ENCODE data around the gene KIF3B.
A peak's percentile ranks its signal among the peaks of the same experiment; 100 is the strongest.

The KIF3B gene

GRCh38 chr20:32304131-32304746 is 26.8 kb downstream of the KIF3B start:
- no peak for TF ChIP-seq CTCF (IDR thresholded peaks at IDR 0.05; ENCODE audit: insufficient read depth, low read depth, low read length, missing control alignments)
- no peak overlapping the region for H3K4me3 ChIP-seq (ENCODE audit: low read length)
- DNase-seq (ENCODE audit: low read depth): no peak

- no peak for TF ChIP-seq CTCF (IDR thresholded peaks at IDR 0.05; ENCODE audit: insufficient read depth, low read depth, low read length, missing control alignments)
- no peak overlapping the region for H3K4me3 ChIP-seq (ENCODE audit: low read length)
- DNase-seq (ENCODE audit: low read depth): no peak
These were observed 35.4 kb downstream of the KIF3B start for GRCh38 chr20:32312718-32313424.

GRCh38 chr20:32314768-32315167 is 37.3 kb downstream of the KIF3B start:
- no peak for DNase-seq (ENCODE audit: low read depth)
- no peak for TF ChIP-seq CTCF (IDR thresholded peaks at IDR 0.05; ENCODE audit: insufficient read depth, low read depth, low read length, missing control alignments)
- H3K4me3 ChIP-seq (ENCODE audit: low read length): no peak overlapping the region

- TF ChIP-seq CTCF (IDR thresholded peaks at IDR 0.05; ENCODE audit: insufficient read depth, low read depth, low read length, missing control alignments): no peak
- DNase-seq (ENCODE audit: low read depth): no peak
- no peak overlapping the region for H3K4me3 ChIP-seq (ENCODE audit: low read length)
These were observed 37.9 kb downstream of the KIF3B start for GRCh38 chr20:32315399-32315798.

- no peak overlapping the region for H3K4me3 ChIP-seq (ENCODE audit: low read length)
- no peak for DNase-seq (ENCODE audit: low read depth)
- TF ChIP-seq CTCF (IDR thresholded peaks at IDR 0.05; ENCODE audit: insufficient read depth, low read depth, low read length, missing control alignments): no peak
These were observed 38.4 kb downstream of the KIF3B start for GRCh38 chr20:32315891-32316290.

GRCh38 chr20:32316667-32317066 is 39.2 kb downstream of the KIF3B start:
- DNase-seq (ENCODE audit: low read depth): peak; percentile 62
- no peak for TF ChIP-seq CTCF (IDR thresholded peaks at IDR 0.05; ENCODE audit: insufficient read depth, low read depth, low read length, missing control alignments)
- H3K4me3 ChIP-seq (ENCODE audit: low read length): no peak overlapping the region

- no peak for DNase-seq (ENCODE audit: low read depth)
These were observed 41.6 kb downstream of the KIF3B start for GRCh38 chr20:32319100-32319499.

More at GRCh38 chr20:32319100-32319499, 41.6 kb downstream of the KIF3B start:
- H3K4me3 ChIP-seq (ENCODE audit: low read length): no peak overlapping the region
- no peak for TF ChIP-seq CTCF (IDR thresholded peaks at IDR 0.05; ENCODE audit: insufficient read depth, low read depth, low read length, missing control alignments)
